Measurements from ENCODE around the gene ACAD11.

Gene ACAD11

GRCh38 chr3:132555306-132556035, 104.1 kb downstream of the ACAD11 start:
- no peak for DNase-seq (ENCODE audit: low read depth in 2 of 2)

- DNase-seq (ENCODE audit: low read depth in 2 of 2) = no peak
Observed at GRCh38 chr3:132554437-132554836, 105.2 kb downstream of the ACAD11 start.

GRCh38 chr3:132553826-132554225, 105.8 kb downstream of the ACAD11 start:
- DNase-seq (ENCODE audit: low read depth in 2 of 2) = no peak

- no peak for DNase-seq (ENCODE audit: low read depth in 2 of 2)
Observed at GRCh38 chr3:132550579-132551305, 108.9 kb downstream of the ACAD11 start.

- DNase-seq (ENCODE audit: low read depth in 2 of 2) = no peak
Observed at GRCh38 chr3:132549890-132550578, 109.6 kb downstream of the ACAD11 start.

- no peak for DNase-seq (ENCODE audit: low read depth in 2 of 2)
Observed at GRCh38 chr3:132549169-132549568, 110.4 kb downstream of the ACAD11 start.

- no peak for DNase-seq (ENCODE audit: low read depth in 2 of 2)
Observed at GRCh38 chr3:132545471-132545870, 114.1 kb downstream of the ACAD11 start.

- DNase-seq (ENCODE audit: low read depth in 2 of 2) = no peak
Observed at GRCh38 chr3:132544130-132544529, 115.5 kb downstream of the ACAD11 start.

GRCh38 chr3:132543011-132543739, 116.4 kb downstream of the ACAD11 start:
- DNase-seq (ENCODE audit: low read depth in 2 of 2) = no peak

GRCh38 chr3:132542577-132542976, 117.0 kb downstream of the ACAD11 start:
- no peak for DNase-seq (ENCODE audit: low read depth in 2 of 2)

GRCh38 chr3:132539681-132540080, 119.9 kb downstream of the ACAD11 start:
- no peak for DNase-seq (ENCODE audit: low read depth in 2 of 2)

- DNase-seq (ENCODE audit: low read depth in 2 of 2) = no peak
Observed at GRCh38 chr3:132538072-132538471, 121.5 kb downstream of the ACAD11 start.

GRCh38 chr3:132537297-132537696, 122.3 kb downstream of the ACAD11 start:
- DNase-seq (ENCODE audit: low read depth in 2 of 2) = no peak

GRCh38 chr3:132536442-132537153, 123.0 kb downstream of the ACAD11 start:
- DNase-seq (ENCODE audit: low read depth in 2 of 2) = no peak

GRCh38 chr3:132535575-132536441, 123.8 kb downstream of the ACAD11 start:
- DNase-seq (ENCODE audit: low read depth in 2 of 2) = peak; percentile 3 to 31

- no peak for DNase-seq (ENCODE audit: low read depth in 2 of 2)
Observed at GRCh38 chr3:132530624-132531023, 129.0 kb downstream of the ACAD11 start.

- no peak for DNase-seq (ENCODE audit: low read depth in 2 of 2)
Observed at GRCh38 chr3:132522353-132522752, 137.3 kb downstream of the ACAD11 start.

GRCh38 chr3:132521901-132522300, 137.7 kb downstream of the ACAD11 start:
- DNase-seq (ENCODE audit: low read depth in 2 of 2) = no peak

GRCh38 chr3:132519914-132520313, 139.7 kb downstream of the ACAD11 start:
- DNase-seq (ENCODE audit: low read depth in 2 of 2) = no peak

GRCh38 chr3:132517311-132517710, 142.3 kb downstream of the ACAD11 start:
- DNase-seq (ENCODE audit: low read depth in 2 of 2) = no peak
